ENCODE data around the gene TFEB.
A peak's percentile ranks its signal among the peaks of the same experiment; 100 is the strongest.

The TFEB gene

DNA sequence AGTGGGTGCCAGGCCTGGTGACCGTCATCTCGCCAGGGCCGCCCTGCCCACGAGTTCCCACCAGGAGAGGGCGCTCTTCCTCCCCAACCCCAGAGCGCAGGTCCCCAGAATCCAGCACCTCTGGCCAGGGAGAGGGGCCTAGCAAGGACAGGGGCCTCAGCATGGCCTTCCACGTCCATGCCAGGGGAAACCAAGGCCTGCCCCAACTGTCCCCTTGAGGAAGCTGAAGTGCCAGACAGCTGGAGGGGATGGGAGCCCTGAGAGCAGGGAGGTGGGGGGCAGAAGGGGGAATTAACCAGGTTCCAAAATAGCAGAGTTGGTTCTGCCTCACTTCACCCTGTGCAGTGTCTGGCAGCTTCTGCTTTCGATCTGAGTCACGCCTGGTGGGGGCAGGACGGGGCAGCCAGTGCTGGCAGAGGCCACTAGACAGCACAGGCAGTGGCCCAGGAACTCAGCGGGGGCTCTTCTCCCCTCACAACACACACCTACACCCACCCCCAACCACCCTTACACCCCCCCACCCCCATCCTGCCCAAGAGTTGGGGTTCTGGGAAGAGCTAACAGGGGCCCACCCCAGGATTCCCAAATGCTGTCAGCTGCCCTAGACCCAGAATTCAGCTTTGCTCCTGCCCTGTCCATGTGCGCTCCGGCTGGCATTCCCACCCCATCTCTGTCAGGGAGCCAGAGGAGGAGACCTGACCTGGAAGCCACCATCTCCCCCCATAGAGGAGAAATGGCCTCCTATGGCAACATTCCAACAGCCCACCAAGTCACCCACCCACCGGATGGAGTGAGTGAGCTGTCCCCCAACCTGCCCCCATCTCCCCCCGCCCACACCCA is 29.2 kb downstream of the TFEB start:
- peak; percentile 64 for DNase-seq (ENCODE audit: low spot score)
- Mint-ChIP-seq H3K36me3 (ENCODE audit: low read depth) (no peaks in the 10 kb centered on the region), H3K4me3 (peak overlapping the region; percentile 9), H3K4me1 (ENCODE audit: low read depth) (peaks cover 25% of the 10 kb centered on the region), H3K27me3 (ENCODE audit: low read depth) (no peaks in the 10 kb centered on the region), H3K9me3 (no peaks in the 10 kb centered on the region), H3K27ac (peak overlapping the region; percentile 64)

DNA sequence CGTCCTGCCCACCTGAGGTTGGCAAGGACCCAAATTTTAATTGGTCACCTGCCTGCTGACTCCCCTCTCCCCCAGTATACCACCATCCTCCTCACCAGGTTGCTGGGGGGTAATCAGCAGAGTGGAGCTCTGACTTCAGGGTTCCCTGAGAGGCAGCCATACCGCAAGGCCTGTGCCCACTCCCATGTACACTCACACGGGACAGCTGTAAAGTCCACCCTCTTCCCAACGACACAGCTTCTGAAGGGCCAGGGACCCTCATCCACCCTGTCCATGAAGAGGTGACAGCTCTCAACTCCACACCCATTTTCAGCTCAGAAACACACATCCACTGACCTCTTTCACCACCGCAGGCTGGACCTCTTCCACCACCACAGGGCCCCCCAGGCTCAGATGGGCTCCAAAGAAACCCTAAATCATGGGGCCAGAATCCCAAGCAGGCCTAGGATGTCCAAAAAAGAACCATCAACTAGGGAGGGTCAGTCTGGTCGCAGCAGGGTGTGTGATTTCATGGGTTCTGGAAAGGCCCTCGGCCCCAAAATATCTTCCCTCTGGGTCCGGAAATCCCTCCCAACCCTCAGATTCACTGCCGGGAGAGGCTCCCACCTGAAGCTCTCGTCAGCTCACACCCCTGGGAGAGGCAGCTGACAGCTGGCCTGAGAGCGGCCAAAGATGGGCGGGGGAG is 30.0 kb downstream of the TFEB start:
- no peaks in the 10 kb centered on the region for H3K27me3 Mint-ChIP-seq (ENCODE audit: low read depth)
- H3K4me3 Mint-ChIP-seq: no peak overlapping the region
- H3K4me1 Mint-ChIP-seq (ENCODE audit: low read depth): peaks cover 25% of the 10 kb centered on the region
- no peaks in the 10 kb centered on the region for H3K9me3 Mint-ChIP-seq
- H3K27ac Mint-ChIP-seq: no peak overlapping the region
- DNase-seq (ENCODE audit: low spot score): no peak
- no peaks in the 10 kb centered on the region for H3K36me3 Mint-ChIP-seq (ENCODE audit: low read depth)

DNA sequence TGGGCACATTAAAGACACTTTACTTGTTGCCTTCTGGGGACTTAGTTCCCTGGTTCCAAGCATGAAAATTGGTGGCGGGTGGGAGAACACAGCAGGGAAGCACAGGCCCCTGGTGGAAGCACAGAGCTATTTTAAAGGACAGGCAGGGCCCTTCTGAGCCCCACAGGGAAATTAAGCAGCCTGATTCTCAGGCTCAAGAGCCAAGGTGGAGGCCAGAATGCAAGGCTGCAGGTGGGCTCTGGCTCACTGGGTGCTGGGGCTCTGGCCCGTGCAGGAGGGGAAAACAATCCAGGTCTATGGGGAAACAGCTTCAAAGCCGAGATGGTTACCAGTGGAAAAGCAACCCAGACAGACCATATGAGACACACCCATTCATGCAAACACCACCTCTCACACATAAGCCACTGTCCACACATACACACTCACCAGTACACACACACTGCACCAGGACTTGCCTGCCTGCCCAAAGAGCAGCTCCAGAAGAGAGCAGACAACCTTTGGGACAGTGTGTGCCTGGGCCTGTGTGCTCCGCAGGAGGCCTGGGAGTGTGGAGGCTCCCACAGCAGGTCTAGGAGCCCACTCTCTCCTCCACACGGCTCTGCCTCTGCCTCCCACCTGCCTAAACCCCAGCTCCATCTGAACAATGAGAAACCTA is 30.6 kb downstream of the TFEB start:
- no peaks in the 10 kb centered on the region for H3K36me3 Mint-ChIP-seq (ENCODE audit: low read depth)
- no peak overlapping the region for H3K4me3 Mint-ChIP-seq
- no peak for DNase-seq (ENCODE audit: low spot score)
- peaks cover 25% of the 10 kb centered on the region for H3K4me1 Mint-ChIP-seq (ENCODE audit: low read depth)
- H3K9me3 Mint-ChIP-seq: no peaks in the 10 kb centered on the region
- H3K27me3 Mint-ChIP-seq (ENCODE audit: low read depth): no peaks in the 10 kb centered on the region
- no peak overlapping the region for H3K27ac Mint-ChIP-seq

DNA sequence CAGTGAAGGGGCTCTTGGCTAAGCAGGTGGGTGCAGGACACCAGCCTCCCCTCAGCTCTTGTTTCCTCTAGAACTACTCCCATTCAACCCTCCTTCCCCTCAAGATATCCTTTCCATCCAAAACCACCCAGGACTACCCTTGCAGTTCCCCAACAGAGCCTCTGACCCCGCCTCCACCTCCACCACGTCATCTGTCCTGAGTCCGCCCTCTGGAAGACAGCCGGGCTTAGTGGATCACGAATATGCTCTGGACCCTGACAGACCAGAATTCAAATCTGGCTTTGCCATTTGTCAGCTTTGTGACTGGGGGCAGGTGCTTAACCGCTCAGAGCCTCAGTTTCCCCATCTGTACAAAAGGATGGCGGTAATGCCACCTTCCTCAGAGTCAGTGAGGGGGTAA is 31.4 kb downstream of the TFEB start:
- DNase-seq (ENCODE audit: low spot score): no peak
- H3K27me3 Mint-ChIP-seq (ENCODE audit: low read depth): no peaks in the 10 kb centered on the region
- H3K4me3 Mint-ChIP-seq: no peak overlapping the region
- no peaks in the 10 kb centered on the region for H3K36me3 Mint-ChIP-seq (ENCODE audit: low read depth)
- peaks cover 25% of the 10 kb centered on the region for H3K4me1 Mint-ChIP-seq (ENCODE audit: low read depth)
- H3K27ac Mint-ChIP-seq: no peak overlapping the region
- H3K9me3 Mint-ChIP-seq: no peaks in the 10 kb centered on the region

DNA sequence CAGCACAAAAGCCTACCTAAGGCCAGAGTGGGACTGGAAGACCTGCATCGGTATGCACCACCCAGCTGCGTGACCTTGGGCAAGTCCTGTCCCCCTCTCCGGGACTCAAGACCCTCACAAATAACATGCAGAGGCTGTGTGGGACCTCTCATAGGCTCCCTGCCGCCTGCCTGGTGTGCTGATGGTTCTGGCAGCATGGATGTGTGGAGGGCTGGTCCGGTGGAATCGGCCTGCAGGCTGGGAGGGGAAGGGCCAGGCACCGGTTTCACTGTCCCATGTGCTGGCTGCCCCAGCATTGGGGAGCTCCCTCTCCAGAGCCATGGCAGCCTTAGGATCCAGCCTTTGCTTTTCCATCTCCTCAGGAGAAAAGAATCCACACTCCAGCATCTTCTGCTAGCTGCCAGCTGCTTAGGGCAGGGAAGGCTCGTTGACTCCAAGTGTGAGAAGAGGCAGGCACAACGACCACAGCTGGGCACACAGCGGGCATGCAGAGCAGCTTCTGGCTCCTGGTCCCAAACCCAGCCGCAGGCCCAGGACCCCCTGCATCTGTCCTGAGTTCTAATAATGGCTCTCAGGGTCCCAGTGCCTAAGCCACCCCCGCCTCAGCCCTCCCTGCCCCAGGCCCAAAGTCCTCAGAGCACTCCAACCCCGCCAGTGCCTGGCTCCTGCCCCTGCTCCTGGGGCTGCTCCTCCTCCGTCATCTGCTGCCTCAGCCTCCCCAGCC is 32.5 kb downstream of the TFEB start:
- Mint-ChIP-seq H3K4me1 (ENCODE audit: low read depth) (peaks cover 21% of the 10 kb centered on the region), H3K4me3 (no peak overlapping the region), H3K9me3 (no peaks in the 10 kb centered on the region), H3K36me3 (ENCODE audit: low read depth) (no peaks in the 10 kb centered on the region), H3K27ac (no peak overlapping the region), H3K27me3 (ENCODE audit: low read depth) (no peaks in the 10 kb centered on the region)
- no peak for DNase-seq (ENCODE audit: low spot score)

DNA sequence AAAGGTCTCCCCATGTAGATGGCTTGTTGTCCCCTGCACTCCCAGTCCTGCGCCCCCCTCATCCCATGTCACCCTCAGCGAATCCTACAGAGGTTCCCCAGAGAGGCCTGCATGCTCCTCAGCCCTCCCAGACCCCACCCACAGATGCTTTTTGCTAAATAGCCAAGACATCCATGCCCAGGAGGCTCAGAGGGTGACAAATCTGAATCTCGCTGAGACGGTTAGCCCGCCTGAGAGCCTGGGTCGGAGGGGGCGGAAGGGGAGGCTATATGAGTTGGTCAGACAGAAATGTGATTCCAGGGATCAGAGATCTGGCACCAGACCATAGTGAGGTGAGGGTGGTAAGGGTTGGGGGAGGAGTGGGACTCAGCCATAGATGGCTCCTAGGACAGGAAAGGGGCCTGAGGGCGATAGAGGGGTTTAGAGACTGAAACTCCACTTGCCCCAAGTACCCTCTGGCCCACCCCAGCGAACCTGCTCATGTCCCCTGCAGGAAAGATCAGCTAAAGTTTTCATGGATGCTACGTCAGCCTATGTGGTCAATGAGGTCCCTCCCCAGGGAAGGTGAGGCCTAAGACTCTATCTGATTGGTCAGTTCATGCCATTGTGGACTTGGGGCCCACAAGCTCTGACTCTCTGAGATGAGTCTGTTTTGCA is 33.2 kb downstream of the TFEB start:
- H3K36me3 Mint-ChIP-seq (ENCODE audit: low read depth): no peaks in the 10 kb centered on the region
- H3K9me3 Mint-ChIP-seq: no peaks in the 10 kb centered on the region
- no peak overlapping the region for H3K27ac Mint-ChIP-seq
- no peak for DNase-seq (ENCODE audit: low spot score)
- no peak overlapping the region for H3K4me3 Mint-ChIP-seq
- peaks cover 14% of the 10 kb centered on the region for H3K4me1 Mint-ChIP-seq (ENCODE audit: low read depth)
- no peaks in the 10 kb centered on the region for H3K27me3 Mint-ChIP-seq (ENCODE audit: low read depth)

DNA sequence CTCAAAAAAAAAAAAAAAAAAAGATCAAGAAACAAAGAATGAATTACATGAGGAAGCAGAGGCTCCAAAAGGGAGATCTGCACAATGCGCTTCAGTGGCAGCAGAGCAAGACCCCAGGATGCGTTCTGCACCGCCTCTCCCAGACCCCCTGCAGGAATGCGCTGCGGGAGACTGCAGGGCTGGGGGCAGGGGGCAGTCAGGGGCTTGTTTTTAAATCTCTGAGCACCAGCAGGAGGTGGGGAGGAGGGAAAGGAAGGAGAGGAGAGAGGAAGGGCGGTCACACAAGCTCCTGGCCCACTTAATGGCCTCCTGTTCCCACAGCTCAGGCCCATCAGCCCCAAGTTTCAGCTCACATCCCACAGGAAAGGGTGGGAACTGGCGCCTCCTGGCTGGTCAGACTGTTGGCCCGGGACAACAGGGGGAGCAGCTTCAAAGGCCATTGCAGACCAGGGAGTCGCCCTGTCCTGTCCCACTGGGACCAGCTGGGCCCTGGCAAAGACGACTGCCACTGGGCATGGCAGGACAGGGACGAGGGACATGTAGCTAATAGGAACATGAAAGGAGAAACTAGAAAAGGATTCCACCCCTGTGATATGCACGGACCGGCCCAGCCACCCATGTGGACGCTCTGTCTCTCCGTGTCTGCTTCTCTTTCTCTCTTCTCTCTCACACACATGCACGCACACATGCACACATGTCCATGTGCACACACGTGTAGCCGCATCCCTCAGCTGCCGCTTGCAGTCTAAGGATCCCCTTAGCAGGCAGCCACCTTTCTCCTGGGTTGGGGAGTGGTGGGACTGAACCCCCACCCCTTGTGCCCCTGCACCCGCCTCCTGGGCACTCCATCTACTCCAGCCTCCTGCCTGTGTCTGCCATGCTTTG is 34.7 kb downstream of the TFEB start:
- Mint-ChIP-seq H3K9me3 (no peaks in the 10 kb centered on the region), H3K4me1 (ENCODE audit: low read depth) (peaks cover 1% of the 10 kb centered on the region), H3K4me3 (no peak overlapping the region), H3K27ac (peak overlapping the region; percentile 17), H3K36me3 (ENCODE audit: low read depth) (no peaks in the 10 kb centered on the region), H3K27me3 (ENCODE audit: low read depth) (no peaks in the 10 kb centered on the region)
- no peak for DNase-seq (ENCODE audit: low spot score)

DNA sequence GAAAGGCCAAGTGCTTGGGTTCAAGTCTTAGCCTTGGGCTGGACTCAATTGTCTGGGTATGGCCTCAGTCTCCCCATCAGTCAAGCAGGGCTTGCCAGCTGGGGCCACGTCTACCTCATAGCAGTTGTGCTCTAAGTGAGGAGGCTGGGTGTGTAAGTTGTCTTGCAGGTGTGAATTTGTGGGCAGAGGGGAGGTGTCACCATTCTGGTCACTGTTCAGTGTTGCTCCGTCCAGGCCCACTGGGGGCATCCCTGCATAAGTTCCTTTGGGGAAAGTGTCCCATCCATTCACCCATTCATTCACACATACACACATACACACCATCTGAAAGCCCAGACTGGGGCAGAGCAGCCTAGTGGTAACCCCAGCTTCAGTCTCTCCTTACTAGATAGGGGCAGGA is 36.3 kb downstream of the TFEB start:
- H3K9me3 Mint-ChIP-seq: no peaks in the 10 kb centered on the region
- no peaks in the 10 kb centered on the region for H3K36me3 Mint-ChIP-seq (ENCODE audit: low read depth)
- no peak overlapping the region for H3K27ac Mint-ChIP-seq
- DNase-seq (ENCODE audit: low spot score): no peak
- no peaks in the 10 kb centered on the region for H3K4me1 Mint-ChIP-seq (ENCODE audit: low read depth)
- H3K4me3 Mint-ChIP-seq: no peak overlapping the region
- H3K27me3 Mint-ChIP-seq (ENCODE audit: low read depth): no peaks in the 10 kb centered on the region

DNA sequence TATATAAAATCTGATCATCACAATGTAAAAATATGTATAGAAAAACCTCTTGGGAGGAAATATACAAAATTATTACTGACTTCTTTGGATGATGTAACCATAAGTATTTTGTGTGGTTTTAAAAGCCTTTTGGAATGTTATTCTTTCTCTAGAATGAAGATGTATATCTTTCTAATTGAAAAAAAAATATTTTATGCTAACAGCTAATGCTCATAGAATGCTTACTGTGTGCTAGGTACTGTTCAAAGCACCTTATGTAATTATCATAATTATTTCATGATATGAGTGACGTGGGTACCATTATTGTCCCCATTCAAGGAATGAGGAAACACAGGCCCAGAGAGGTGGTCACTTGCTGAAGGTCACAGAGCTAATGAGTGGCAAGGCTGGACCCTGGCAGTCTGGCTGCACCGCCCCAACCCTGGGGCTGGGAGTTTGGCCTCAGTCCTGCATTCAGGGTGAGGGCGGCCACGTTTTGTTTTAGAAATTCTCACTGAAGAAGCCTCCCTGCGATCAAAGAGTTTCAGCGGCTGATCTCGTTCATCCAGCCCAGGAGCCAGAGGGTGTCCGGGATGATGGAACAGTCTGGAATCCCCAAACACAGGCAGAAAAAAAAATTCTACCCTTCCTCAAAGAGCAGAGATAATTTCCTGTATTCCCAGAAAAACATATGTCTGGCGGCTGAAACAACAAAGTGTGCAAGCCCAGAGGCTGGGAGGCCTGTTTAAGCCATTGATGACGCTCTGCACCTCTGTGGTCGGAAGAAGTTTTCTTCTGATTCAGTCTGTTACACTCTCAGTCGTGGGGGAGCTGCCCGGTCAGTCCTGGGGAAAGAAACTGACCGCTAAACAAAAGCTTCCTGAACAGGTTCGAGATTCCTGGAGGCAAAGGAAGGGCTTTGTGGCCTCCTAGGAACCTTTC is 37.3 kb downstream of the TFEB start:
- Mint-ChIP-seq H3K27me3 (ENCODE audit: low read depth) (no peaks in the 10 kb centered on the region), H3K9me3 (no peaks in the 10 kb centered on the region), H3K27ac (no peak overlapping the region), H3K4me3 (no peak overlapping the region), H3K4me1 (ENCODE audit: low read depth) (no peaks in the 10 kb centered on the region), H3K36me3 (ENCODE audit: low read depth) (no peaks in the 10 kb centered on the region)
- no peak for DNase-seq (ENCODE audit: low spot score)

DNA sequence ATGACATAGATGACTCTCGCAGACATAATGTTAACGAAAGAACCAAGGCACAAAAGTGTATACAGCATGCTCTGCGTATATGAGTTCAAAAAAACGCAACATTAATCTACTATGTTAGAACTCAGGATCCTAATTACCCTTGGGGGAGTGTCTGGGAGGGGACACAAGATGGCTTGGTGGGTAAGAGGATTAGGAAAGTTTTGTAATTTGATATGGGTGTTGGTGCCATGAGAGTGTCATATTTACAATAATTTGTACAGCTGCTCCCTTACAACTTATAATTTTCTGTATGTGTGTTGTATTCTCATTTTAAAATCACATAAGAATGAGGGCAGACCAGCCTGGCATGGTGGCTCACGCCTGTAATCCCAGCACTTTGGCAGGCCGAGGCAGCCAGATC is 38.6 kb downstream of the TFEB start:
- no peak overlapping the region for H3K4me3 Mint-ChIP-seq
- no peaks in the 10 kb centered on the region for H3K27me3 Mint-ChIP-seq (ENCODE audit: low read depth)
- DNase-seq (ENCODE audit: low spot score): no peak
- no peaks in the 10 kb centered on the region for H3K9me3 Mint-ChIP-seq
- H3K4me1 Mint-ChIP-seq (ENCODE audit: low read depth): no peaks in the 10 kb centered on the region
- H3K36me3 Mint-ChIP-seq (ENCODE audit: low read depth): no peaks in the 10 kb centered on the region
- H3K27ac Mint-ChIP-seq: no peak overlapping the region

DNA sequence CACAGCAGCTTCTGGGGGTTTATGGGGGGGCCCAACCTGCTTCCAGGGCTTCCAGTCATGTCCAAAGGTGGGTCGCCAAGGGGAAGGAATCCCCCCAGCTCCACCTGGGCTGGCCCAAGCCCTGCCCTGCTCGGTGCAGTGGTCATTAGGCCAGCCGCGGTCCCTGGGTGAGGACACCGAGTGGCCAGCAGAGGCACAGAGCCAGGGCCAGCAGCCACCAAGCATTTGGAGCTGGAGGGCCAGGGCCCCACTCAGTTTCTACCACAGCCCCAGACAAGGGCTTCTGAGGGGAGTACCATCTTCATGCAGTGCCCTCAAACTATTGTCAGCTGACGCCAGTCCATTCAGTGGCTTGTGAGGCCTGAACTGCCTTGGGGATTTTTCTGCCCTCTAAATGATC is 39.6 kb downstream of the TFEB start:
- no peaks in the 10 kb centered on the region for H3K27me3 Mint-ChIP-seq (ENCODE audit: low read depth)
- H3K9me3 Mint-ChIP-seq: no peaks in the 10 kb centered on the region
- H3K36me3 Mint-ChIP-seq (ENCODE audit: low read depth): no peaks in the 10 kb centered on the region
- DNase-seq (ENCODE audit: low spot score): no peak
- H3K27ac Mint-ChIP-seq: no peak overlapping the region
- no peaks in the 10 kb centered on the region for H3K4me1 Mint-ChIP-seq (ENCODE audit: low read depth)
- no peak overlapping the region for H3K4me3 Mint-ChIP-seq

DNA sequence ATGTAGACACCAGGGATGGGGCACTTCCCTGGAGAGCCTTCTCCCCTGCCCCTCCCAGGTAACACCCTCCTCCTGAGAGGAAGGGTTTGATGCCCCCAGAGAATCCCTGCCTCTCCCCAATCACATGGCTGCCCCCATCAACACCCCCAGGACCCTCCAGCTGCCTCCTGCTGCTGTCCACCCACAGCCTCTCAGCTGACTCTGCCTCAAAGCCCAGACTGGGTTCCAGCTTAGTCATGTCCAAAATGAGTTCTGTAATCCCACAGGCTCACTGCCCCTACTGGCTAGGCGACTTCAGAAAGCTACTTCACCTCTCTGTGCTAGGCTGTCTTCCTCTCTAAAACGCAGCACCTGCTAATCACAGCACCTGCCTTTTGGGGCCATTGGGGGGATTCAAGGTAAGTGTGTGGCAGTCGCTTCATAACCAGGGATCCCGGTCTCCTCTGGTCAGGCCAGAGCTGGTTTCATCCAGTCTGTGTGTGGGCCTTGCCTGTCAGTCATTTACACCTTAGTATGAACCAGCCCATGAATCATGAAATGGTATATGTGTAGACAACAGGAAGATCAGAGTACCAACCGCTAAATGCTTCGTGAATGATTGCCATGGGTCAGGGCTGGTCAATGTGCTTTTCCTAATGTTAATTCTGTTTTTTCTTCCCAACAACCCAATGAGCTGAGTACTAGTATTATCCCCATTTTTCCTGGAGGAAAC is 40.4 kb downstream of the TFEB start:
- Mint-ChIP-seq H3K27me3 (ENCODE audit: low read depth) (no peaks in the 10 kb centered on the region), H3K36me3 (ENCODE audit: low read depth) (no peaks in the 10 kb centered on the region), H3K4me1 (ENCODE audit: low read depth) (no peaks in the 10 kb centered on the region), H3K4me3 (no peak overlapping the region), H3K9me3 (no peaks in the 10 kb centered on the region), H3K27ac (no peak overlapping the region)
- DNase-seq (ENCODE audit: low spot score): no peak

Data from T-helper 2 cell treated with Interferon-gamma antibody and Interleukin-4, amounts not matched to agents 5 μg/mL and 100 μg/mL, for 36 hours (primary cell).